Stimulated activated CD8-positive, alpha-beta memory T cell treated with anti-CD3 and anti-CD28 coated beads, Interleukin-4, amount 100 ng/mL, for 48 hours (primary cell): ENCODE data around the gene ZSCAN1.
A peak's percentile ranks its signal among the peaks of the same experiment; 100 is the strongest.

ENCODE experiments used
- DNase-seq: peaks from one replicate; pipeline ENCODE4 v3.0.0-alpha.2; 2020

ZSCAN1 gene

DNA sequence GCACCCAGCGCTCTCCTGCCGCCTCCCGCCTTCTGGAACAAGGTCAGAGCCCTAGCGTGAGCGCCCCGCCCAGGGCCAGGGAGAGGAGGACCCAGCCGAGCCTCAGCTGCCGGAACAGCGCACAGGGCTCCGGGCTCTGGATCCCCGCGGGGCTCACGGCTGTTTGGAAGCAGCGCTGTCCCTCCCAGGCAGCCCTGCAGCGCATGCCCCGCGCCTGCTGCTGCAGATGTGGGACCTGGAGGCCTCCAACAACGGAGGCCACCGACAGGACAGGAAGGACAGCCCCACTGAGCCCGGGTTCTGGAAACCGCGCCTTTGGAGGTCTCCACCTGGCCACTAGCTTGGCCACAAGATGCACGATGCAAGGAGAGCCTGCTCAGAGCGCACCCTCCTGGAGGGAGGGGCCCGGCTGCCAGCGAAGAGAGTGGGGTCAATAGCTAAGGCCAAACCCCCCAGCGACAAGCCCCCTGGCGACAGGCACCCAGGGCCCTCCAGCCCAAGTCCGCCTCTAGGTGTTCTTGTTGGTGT, 51.6 kb downstream of the ZSCAN1 start:
- no peak for DNase-seq

DNA sequence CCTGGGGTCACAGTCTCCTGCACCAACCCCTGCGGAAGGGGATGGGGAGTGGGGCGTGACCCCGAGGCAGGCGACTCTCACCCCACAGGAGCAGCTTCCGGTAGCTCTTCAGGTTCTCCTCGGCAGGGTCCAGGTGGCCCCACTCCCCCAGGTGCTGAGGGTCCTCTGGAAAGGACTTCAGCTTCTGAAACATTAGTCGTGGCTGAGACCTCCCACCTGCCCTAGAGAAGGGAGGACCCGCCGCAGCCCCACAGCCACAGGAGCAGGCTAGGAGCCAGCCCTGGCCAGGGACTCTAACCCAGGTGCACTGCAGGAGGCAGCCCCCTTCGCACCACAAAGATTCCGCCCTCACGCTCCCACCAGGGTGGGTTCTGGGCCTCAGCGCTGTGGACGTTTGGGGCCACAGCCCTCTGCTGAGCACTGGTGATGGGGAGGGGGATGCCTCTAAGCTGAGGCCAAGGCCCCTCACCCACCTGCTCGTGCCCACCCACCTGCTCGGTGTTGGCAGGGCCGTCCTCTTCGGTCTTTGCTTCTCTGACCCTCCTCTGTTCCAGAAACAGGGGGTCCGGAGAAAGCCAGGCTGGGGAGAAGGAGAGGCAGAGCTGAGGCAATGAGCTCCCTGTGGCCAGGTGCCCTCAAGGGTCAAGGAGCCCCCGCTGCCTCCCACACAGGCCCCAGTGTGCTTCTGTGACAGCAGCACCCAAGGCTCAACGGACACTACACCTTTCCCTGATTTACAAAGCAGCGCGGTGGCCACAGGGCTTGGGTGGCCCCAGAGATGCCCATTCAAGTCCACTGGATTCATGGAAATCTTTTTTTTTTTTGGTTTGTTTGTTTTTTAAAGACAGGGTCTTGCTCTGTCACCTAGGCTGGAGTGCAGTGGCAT, 53.2 kb downstream of the ZSCAN1 start:
- DNase-seq: no peak

- no peak for DNase-seq
Measured at GRCh38 chr19:58088521-58089052, 54.8 kb downstream of the ZSCAN1 start.

DNA sequence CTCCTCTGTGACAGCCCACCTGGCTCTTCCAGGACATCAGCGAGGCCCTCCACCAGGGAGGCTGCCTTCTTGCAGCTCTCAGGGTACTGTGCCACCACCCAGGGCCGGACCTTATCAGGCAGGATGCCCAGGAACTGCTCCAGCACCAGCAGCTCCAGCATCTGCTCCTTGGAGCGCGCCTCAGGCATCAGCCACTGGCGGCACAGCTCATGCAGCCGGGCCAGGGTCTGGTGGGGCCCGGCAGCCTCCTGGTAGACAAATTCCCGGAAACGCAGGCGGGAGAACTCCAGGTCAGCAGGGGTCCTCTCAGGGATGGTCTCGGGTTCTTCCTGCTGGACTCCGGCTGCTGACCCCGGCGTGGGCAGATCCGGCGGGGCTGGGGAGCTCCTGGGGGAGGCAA, 56.0 kb downstream of the ZSCAN1 start:
- DNase-seq: no peak

DNA sequence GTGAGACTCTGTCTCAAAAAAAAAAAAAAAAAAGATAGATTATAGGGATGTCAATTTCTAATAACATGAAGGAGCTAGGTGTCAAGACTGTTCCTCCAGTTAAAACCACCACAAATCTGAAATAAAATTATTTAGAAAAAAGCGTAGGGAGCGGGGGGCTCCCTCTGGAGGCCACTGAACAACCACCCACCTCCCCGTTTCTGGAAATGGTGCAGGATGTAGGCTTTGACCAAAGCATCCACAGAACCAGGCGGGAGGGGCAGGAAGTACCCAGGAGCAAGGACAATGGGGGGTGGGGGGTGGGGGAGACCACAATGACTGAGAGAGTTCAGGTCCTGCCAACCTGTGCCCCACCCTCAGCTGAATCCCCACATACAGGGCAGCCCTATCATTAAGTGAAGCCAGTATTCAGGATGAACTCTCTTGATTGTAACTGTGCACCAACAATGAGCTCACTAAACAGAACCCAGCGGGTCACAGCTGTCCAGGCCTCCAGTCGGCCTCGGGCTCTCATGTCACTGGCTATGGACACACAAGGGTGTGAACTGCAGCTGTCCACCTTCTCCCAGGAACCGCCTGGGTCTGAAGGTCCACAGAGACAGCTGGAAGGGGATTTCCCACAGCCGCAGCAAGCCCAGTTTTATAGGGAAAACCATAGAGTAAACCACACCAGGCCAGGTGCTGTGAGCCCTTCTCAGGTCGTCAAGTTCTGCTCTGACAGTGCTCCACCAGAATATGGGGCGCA, 57.6 kb downstream of the ZSCAN1 start:
- DNase-seq: no peak

- no peak for DNase-seq
Measured at GRCh38 chr19:58093071-58093470, 59.2 kb downstream of the ZSCAN1 start.

DNA sequence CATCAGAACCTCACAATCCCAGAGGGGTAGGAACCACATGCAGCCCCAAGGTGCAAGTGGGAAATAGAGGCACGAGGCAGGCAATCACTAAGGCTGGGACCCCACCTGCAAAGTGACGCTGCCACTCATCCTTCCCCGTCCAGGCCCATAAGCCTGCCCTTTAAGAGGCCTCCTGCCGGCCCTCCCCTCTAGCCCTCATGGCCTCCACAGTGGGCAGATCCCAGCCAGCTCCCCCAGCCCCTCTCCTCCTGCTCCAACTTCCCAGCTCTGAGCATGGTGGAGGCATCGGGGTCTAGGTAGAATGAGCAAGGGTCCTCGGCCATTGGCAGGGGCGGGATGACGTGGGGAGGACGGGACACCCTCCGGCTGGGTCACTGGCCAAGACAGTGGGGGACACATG, 61.5 kb downstream of the ZSCAN1 start:
- no peak for DNase-seq

GRCh38 chr19:58096884-58097283, 63.1 kb downstream of the ZSCAN1 start:
- no peak for DNase-seq

GRCh38 chr19:58097349-58097748, 63.5 kb downstream of the ZSCAN1 start:
- DNase-seq: no peak

- DNase-seq: peak; percentile 95
Measured at GRCh38 chr19:58097781-58098681, 64.2 kb downstream of the ZSCAN1 start, which contains the start of gene ZSCAN18. Gene ZSCAN18 (minus strand): TSS chr19:58098231. CDS start chr19:58090267, 7,964 bp downstream.

GRCh38 chr19:58098682-58098998, 64.8 kb downstream of the ZSCAN1 start:
- DNase-seq: no peak
